ENCODE results near the gene SCYL1.
A peak's percentile ranks its signal among the peaks of the same experiment; 100 is the strongest.

SCYL1 gene

DNA sequence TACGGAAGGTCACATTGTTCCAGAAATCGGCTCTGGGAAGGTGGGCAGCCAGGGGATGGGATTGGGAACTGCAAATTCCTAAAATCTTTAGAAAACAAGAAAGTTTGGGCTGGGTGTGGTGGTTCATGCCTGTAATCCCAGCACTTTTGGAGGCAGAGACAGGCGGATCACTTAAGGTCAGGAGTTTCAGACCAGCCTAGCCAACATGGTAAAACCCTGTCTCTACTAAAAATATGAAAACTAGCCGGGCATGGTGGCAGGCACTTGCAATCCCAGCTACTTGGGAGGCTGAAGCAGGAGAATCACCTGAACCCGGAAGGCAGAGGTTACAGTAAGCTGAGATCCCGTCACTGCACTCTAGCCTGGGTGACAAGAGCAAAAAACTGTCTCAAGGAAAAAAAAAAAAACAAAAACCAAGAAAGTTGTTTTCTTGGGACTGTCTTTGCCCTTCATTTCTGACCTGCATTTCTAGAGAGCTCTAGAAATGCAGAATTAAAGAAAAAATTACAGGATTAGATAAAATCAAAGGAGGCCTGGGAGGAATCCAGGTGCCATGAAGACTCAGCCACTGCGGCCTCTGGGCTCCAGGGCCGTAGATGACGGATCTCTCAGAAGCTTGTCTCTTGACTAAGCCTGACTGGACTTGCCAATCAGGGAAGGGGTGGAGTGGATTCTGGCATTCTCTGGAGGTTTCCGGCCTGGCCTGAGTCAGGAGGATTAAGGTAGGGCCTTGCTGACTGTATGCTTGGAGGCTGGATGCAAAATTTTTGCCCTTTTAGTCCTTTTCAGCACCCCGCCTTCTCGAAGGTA lies 31.3 kb upstream of the SCYL1 start:
- DNase-seq = no peak

DNA sequence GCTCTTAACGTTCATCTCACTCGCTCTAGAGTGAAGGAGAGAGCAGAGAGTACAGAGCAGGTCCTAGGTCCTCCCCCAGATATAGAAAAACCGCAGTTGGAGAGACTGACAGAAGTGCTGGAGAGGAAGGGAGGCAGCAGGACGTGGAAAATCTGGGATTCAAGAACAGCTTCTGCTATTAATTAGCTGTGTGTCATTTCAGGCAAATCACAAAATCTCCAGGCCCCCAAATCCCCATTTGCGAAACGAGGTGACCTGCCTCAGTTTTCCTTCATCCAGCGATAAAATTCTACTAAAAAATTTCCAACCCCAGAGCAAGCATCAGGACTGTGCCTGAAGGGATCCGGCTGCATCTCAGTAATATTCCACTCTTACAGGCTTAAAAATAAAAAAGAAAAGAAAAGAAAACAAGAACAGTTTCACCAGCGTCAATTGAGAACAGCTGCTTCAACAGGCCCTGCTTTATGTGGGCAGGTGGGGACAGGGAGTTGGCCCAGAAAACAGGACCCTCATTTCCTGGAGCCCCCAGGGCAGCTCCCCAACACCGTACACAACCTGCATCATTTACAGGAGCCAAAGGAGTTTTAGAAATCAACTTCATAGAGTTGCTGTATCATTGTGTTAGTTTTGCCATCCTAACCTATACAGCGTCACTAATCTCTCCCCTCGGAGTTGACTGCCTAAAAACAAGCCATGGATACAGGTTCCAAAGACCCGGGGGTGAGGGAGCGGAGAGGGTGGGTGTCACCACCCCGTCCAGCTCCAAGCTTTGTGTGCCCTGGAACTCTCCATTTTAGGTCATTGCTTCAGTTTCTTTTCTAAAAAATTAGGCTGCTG lies 28.4 kb upstream of the SCYL1 start:
- DNase-seq = no peak

DNA sequence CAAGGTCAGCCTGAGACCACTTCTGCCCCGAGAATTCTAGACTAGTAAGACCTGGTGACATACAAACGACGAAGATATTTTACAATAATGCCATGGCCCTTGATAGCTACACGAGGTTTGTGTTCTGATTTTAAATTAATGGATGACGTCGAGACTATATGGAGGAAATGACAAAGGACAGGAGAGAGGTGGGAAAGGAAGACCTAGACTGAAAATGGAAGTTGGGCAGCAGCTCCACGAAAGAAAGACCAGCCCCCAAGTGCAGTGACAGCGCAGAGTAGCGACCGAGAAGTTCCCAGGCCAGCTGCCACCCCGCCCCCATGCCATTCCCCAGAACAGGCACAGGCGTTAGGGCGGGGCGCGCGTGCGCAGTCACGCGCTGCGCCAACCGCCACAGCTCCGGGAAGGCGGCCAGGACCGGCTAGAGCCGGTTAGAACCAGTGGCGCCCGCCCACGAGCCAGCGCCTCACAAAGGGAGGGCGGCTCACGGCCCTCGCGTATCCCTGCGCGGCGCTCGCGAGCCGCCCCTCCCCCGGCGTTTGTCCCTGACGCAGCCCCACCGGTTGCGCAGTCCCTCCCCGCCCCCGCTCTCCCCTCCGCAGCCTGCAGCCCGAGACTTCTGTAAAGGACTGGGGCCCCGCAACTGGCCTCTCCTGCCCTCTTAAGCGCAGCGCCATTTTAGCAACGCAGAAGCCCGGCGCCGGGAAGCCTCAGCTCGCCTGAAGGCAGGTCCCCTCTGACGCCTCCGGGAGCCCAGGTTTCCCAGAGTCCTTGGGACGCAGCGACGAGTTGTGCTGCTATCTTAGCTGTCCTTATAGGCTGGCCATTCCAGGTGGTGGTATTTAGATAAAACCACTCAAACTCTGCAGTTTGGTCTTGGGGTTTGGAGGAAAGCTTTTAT lies 27.5 kb upstream of the SCYL1 start:
- DNase-seq = peak; percentile 83 to 92

DNA sequence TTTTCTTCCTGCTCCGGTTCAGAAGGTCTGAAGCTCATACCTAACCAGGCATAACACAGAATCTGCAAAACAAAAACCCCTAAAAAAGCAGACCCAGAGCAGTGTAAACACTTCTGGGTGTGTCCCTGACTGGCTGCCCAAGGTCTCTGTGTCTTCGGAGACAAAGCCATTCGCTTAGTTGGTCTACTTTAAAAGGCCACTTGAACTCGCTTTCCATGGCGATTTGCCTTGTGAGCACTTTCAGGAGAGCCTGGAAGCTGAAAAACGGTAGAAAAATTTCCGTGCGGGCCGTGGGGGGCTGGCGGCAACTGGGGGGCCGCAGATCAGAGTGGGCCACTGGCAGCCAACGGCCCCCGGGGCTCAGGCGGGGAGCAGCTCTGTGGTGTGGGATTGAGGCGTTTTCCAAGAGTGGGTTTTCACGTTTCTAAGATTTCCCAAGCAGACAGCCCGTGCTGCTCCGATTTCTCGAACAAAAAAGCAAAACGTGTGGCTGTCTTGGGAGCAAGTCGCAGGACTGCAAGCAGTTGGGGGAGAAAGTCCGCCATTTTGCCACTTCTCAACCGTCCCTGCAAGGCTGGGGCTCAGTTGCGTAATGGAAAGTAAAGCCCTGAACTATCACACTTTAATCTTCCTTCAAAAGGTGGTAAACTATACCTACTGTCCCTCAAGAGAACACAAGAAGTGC lies 26.7 kb upstream of the SCYL1 start:
- DNase-seq = no peak

DNA sequence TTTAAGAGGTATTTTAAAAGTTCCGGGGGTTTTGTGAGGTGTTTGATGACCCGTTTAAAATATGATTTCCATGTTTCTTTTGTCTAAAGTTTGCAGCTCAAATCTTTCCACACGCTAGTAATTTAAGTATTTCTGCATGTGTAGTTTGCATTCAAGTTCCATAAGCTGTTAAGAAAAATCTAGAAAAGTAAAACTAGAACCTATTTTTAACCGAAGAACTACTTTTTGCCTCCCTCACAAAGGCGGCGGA lies 26.2 kb upstream of the SCYL1 start:
- no peak for DNase-seq

DNA sequence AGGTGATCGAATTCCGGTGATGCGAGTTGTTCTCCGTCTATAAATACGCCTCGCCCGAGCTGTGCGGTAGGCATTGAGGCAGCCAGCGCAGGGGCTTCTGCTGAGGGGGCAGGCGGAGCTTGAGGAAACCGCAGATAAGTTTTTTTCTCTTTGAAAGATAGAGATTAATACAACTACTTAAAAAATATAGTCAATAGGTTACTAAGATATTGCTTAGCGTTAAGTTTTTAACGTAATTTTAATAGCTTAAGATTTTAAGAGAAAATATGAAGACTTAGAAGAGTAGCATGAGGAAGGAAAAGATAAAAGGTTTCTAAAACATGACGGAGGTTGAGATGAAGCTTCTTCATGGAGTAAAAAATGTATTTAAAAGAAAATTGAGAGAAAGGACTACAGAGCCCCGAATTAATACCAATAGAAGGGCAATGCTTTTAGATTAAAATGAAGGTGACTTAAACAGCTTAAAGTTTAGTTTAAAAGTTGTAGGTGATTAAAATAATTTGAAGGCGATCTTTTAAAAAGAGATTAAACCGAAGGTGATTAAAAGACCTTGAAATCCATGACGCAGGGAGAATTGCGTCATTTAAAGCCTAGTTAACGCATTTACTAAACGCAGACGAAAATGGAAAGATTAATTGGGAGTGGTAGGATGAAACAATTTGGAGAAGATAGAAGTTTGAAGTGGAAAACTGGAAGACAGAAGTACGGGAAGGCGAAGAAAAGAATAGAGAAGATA lies 25.7 kb upstream of the SCYL1 start, which contains the start of gene MALAT1:
Gene MALAT1, plus strand, starts transcription at position 69 of the 736 bp plus-strand sequence.
- DNase-seq = peak; percentile 38 to 84

DNA sequence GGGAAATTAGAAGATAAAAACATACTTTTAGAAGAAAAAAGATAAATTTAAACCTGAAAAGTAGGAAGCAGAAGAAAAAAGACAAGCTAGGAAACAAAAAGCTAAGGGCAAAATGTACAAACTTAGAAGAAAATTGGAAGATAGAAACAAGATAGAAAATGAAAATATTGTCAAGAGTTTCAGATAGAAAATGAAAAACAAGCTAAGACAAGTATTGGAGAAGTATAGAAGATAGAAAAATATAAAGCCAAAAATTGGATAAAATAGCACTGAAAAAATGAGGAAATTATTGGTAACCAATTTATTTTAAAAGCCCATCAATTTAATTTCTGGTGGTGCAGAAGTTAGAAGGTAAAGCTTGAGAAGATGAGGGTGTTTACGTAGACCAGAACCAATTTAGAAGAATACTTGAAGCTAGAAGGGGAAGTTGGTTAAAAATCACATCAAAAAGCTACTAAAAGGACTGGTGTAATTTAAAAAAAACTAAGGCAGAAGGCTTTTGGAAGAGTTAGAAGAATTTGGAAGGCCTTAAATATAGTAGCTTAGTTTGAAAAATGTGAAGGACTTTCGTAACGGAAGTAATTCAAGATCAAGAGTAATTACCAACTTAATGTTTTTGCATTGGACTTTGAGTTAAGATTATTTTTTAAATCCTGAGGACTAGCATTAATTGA lies 25.0 kb upstream of the SCYL1 start:
- DNase-seq = no peak

DNA sequence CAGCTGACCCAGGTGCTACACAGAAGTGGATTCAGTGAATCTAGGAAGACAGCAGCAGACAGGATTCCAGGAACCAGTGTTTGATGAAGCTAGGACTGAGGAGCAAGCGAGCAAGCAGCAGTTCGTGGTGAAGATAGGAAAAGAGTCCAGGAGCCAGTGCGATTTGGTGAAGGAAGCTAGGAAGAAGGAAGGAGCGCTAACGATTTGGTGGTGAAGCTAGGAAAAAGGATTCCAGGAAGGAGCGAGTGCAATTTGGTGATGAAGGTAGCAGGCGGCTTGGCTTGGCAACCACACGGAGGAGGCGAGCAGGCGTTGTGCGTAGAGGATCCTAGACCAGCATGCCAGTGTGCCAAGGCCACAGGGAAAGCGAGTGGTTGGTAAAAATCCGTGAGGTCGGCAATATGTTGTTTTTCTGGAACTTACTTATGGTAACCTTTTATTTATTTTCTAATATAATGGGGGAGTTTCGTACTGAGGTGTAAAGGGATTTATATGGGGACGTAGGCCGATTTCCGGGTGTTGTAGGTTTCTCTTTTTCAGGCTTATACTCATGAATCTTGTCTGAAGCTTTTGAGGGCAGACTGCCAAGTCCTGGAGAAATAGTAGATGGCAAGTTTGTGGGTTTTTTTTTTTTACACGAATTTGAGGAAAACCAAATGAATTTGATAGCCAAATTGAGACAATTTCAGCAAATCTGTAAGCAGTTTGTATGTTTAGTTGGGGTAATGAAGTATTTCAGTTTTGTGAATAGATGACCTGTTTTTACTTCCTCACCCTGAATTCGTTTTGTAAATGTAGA lies 24.3 kb upstream of the SCYL1 start:
- no peak for DNase-seq

DNA sequence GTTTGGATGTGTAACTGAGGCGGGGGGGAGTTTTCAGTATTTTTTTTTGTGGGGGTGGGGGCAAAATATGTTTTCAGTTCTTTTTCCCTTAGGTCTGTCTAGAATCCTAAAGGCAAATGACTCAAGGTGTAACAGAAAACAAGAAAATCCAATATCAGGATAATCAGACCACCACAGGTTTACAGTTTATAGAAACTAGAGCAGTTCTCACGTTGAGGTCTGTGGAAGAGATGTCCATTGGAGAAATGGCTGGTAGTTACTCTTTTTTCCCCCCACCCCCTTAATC lies 23.8 kb upstream of the SCYL1 start:
- DNase-seq = no peak

DNA sequence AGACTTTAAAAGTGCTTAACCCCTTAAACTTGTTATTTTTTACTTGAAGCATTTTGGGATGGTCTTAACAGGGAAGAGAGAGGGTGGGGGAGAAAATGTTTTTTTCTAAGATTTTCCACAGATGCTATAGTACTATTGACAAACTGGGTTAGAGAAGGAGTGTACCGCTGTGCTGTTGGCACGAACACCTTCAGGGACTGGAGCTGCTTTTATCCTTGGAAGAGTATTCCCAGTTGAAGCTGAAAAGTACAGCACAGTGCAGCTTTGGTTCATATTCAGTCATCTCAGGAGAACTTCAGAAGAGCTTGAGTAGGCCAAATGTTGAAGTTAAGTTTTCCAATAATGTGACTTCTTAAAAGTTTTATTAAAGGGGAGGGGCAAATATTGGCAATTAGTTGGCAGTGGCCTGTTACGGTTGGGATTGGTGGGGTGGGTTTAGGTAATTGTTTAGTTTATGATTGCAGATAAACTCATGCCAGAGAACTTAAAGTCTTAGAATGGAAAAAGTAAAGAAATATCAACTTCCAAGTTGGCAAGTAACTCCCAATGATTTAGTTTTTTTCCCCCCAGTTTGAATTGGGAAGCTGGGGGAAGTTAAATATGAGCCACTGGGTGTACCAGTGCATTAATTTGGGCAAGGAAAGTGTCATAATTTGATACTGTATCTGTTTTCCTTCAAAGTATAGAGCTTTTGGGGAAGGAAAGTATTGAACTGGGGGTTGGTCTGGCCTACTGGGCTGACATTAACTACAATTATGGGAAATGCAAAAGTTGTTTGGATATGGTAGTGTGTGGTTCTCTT lies 23.2 kb upstream of the SCYL1 start:
- DNase-seq = no peak

DNA sequence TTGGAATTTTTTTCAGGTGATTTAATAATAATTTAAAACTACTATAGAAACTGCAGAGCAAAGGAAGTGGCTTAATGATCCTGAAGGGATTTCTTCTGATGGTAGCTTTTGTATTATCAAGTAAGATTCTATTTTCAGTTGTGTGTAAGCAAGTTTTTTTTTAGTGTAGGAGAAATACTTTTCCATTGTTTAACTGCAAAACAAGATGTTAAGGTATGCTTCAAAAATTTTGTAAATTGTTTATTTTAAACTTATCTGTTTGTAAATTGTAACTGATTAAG lies 22.7 kb upstream of the SCYL1 start:
- DNase-seq = no peak

DNA sequence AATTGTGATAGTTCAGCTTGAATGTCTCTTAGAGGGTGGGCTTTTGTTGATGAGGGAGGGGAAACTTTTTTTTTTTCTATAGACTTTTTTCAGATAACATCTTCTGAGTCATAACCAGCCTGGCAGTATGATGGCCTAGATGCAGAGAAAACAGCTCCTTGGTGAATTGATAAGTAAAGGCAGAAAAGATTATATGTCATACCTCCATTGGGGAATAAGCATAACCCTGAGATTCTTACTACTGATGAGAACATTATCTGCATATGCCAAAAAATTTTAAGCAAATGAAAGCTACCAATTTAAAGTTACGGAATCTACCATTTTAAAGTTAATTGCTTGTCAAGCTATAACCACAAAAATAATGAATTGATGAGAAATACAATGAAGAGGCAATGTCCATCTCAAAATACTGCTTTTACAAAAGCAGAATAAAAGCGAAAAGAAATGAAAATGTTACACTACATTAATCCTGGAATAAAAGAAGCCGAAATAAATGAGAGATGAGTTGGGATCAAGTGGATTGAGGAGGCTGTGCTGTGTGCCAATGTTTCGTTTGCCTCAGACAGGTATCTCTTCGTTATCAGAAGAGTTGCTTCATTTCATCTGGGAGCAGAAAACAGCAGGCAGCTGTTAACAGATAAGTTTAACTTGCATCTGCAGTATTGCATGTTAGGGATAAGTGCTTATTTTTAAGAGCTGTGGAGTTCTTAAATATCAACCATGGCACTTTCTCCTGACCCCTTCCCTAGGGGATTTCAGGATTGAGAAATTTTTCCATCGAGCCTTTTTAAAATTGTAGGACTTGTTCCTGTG lies 22.1 kb upstream of the SCYL1 start:
- no peak for DNase-seq

DNA sequence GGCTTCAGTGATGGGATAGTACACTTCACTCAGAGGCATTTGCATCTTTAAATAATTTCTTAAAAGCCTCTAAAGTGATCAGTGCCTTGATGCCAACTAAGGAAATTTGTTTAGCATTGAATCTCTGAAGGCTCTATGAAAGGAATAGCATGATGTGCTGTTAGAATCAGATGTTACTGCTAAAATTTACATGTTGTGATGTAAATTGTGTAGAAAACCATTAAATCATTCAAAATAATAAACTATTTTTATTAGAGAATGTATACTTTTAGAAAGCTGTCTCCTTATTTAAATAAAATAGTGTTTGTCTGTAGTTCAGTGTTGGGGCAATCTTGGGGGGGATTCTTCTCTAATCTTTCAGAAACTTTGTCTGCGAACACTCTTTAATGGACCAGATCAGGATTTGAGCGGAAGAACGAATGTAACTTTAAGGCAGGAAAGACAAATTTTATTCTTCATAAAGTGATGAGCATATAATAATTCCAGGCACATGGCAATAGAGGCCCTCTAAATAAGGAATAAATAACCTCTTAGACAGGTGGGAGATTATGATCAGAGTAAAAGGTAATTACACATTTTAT lies 21.4 kb upstream of the SCYL1 start:
- DNase-seq = no peak

DNA sequence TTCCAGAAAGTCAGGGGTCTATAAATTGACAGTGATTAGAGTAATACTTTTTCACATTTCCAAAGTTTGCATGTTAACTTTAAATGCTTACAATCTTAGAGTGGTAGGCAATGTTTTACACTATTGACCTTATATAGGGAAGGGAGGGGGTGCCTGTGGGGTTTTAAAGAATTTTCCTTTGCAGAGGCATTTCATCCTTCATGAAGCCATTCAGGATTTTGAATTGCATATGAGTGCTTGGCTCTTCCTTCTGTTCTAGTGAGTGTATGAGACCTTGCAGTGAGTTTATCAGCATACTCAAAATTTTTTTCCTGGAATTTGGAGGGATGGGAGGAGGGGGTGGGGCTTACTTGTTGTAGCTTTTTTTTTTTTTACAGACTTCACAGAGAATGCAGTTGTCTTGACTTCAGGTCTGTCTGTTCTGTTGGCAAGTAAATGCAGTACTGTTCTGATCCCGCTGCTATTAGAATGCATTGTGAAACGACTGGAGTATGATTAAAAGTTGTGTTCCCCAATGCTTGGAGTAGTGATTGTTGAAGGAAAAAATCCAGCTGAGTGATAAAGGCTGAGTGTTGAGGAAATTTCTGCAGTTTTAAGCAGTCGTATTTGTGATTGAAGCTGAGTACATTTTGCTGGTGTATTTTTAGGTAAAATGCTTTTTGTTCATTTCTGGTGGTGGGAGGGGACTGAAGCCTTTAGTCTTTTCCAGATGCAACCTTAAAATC lies 20.8 kb upstream of the SCYL1 start:
- DNase-seq = no peak

DNA sequence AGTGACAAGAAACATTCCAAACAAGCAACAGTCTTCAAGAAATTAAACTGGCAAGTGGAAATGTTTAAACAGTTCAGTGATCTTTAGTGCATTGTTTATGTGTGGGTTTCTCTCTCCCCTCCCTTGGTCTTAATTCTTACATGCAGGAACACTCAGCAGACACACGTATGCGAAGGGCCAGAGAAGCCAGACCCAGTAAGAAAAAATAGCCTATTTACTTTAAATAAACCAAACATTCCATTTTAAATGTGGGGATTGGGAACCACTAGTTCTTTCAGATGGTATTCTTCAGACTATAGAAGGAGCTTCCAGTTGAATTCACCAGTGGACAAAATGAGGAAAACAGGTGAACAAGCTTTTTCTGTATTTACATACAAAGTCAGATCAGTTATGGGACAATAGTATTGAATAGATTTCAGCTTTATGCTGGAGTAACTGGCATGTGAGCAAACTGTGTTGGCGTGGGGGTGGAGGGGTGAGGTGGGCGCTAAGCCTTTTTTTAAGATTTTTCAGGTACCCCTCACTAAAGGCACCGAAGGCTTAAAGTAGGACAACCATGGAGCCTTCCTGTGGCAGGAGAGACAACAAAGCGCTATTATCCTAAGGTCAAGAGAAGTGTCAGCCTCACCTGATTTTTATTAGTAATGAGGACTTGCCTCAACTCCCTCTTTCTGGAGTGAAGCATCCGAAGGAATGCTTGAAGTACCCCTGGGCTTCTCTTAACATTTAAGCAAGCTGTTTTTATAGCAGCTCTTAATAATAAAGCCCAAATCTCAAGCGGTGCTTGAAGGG lies 20.0 kb upstream of the SCYL1 start:
- DNase-seq = no peak

DNA sequence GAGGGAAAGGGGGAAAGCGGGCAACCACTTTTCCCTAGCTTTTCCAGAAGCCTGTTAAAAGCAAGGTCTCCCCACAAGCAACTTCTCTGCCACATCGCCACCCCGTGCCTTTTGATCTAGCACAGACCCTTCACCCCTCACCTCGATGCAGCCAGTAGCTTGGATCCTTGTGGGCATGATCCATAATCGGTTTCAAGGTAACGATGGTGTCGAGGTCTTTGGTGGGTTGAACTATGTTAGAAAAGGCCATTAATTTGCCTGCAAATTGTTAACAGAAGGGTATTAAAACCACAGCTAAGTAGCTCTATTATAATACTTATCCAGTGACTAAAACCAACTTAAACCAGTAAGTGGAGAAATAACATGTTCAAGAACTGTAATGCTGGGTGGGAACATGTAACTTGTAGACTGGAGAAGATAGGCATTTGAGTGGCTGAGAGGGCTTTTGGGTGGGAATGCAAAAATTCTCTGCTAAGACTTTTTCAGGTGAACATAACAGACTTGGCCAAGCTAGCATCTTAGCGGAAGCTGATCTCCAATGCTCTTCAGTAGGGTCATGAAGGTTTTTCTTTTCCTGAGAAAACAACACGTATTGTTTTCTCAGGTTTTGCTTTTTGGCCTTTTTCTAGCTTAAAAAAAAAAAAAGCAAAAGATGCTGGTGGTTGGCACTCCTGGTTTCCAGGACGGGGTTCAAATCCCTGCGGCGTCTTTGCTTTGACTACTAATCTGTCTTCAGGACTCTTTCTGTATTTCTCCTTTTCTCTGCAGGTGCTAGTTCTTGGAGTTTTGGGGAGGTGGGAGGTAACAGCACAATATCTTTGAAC lies 19.2 kb upstream of the SCYL1 start:
- no peak for DNase-seq
